SU-DHL-6 (cell line): Measurements from ENCODE around the gene CD52.

ENCODE experiments used
- H2AFZ ChIP-seq: fragments of 200-600 bp; sonication (generic); 2 replicates; pipeline ENCODE4 v1.6.1; 2014; ENCODE audit warnings: low read depth, mild to moderate bottlenecking, moderate library complexity, mixed read lengths, antibody characterized with exemption, low read length; ENCODE audit not compliant: severe bottlenecking
- H3F3A ChIP-seq: fragments of 200-600 bp; shearing (Covaris generic); 2 replicates; pipeline ENCODE4 v1.6.0; 2016; ENCODE audit warnings: antibody characterized with exemption, mild to moderate bottlenecking; ENCODE audit not compliant: insufficient read depth
- H3K27ac ChIP-seq: fragments of 200-600 bp; sonication (generic); 2 replicates; pipeline ENCODE4 v1.5.1; 2016; ENCODE audit warnings: low read depth, mild to moderate bottlenecking, low read length, moderate library complexity, mixed read lengths
- H3K27me3 ChIP-seq: fragments of 200-600 bp; sonication (generic), shearing (Covaris generic); 2 replicates; pipeline ENCODE4 v1.6.0; 2014; ENCODE audit warnings: mild to moderate bottlenecking, low read length
- H3K36me3 ChIP-seq: fragments of 200-600 bp; sonication (generic); 2 replicates; pipeline ENCODE4 v1.6.1; 2014; ENCODE audit warnings: mild to moderate bottlenecking, low read length, mixed read lengths
- H3K4me2 ChIP-seq: fragments of 300-600, 200-600 bp; shearing (Covaris generic), sonication (generic); 2 replicates; pipeline ENCODE4 v1.6.0; 2014; ENCODE audit warnings: low read length, low read depth, mild to moderate bottlenecking; ENCODE audit not compliant: poor library complexity, severe bottlenecking
- H3K4me3 ChIP-seq: fragments of 200-600 bp; sonication (generic); 2 replicates; pipeline ENCODE4 v1.5.1; 2014; ENCODE audit warnings: antibody characterized with exemption, low read length, mild to moderate bottlenecking, mixed read lengths; ENCODE audit not compliant: insufficient read depth, poor library complexity, severe bottlenecking
- H3K79me2 ChIP-seq: fragments of 200-600 bp; sonication (generic); 2 replicates; pipeline ENCODE4 v1.6.1; 2014; ENCODE audit warnings: mild to moderate bottlenecking, low read length, moderate library complexity; ENCODE audit not compliant: insufficient read depth
- H3K9ac ChIP-seq: fragments of 200-600 bp; sonication (generic); 2 replicates; pipeline ENCODE4 v1.7.0; 2014; ENCODE audit warnings: mild to moderate bottlenecking, low read length
- H3K9me2 ChIP-seq: fragments of 200-600 bp; sonication (generic); replicated peaks from 2 replicates; pipeline ENCODE4 v1.6.1; 2014; ENCODE audit warnings: low read length; ENCODE audit not compliant: insufficient read depth
- H3K9me3 ChIP-seq: fragments of 200-600 bp; sonication (generic); 2 replicates; pipeline ENCODE4 v1.6.1; 2014; ENCODE audit warnings: low read length, mixed read lengths; ENCODE audit not compliant: insufficient read depth
- H4K20me1 ChIP-seq: fragments of 200-600 bp; sonication (generic); 2 replicates; pipeline ENCODE4 v1.6.1; 2014; ENCODE audit warnings: low read depth, mild to moderate bottlenecking, antibody characterized with exemption, low read length, moderate library complexity, mixed read lengths
- EZH2phosphoT487 ChIP-seq: fragments of 200-600 bp; sonication (generic), shearing (Covaris generic); conservative IDR thresholded peaks from 2 replicates; pipeline ENCODE4 v1.6.1; 2018; ENCODE audit warnings: mild to moderate bottlenecking, antibody characterized with exemption, low read length, moderate library complexity, mixed read lengths
- TF ChIP-seq, protein P1 (sequence below): fragments of 200-600 bp; sonication (generic); IDR thresholded peaks from one replicate; pipeline ENCODE4 v1.5.1; 2017; ENCODE audit warnings: antibody characterized with exemption, mild to moderate bottlenecking, low read length, moderate library complexity; ENCODE audit not compliant: insufficient read depth, poor library complexity, severe bottlenecking

CD52 gene

DNA sequence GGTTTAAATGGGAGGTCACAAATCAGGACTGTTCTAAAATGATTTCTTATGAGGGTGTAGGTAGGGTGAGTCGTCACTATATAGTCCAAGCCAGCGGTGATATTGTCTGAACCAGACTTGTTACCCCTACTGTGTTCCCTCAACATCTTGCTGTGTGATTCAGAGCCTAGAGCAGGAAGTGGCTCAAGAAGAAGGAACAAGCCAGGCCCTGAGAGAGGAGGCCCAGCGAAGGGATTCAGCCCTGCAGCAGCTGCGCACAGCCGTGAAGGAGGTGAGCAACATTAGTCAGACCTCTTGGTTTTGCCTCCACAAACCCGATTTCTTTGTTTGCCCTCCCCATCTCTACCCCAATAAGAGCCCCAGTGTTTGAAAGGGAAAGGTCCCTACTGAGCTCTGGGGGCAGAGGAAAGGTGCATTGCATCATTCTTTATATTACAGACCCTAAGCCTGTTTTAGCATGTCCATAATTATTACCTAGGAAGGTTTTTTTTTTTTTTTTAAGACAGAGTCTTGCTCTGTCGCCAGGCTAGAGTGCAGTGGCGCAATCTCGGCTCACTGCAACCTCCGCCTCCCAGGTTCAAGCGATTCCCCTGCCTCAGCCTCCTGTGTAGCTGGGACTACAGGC is 42.8 kb upstream of the CD52 start:
- peaks cover 13% of the 10 kb centered on the region for H3K36me3 ChIP-seq
- H3K4me3 ChIP-seq = no peak overlapping the region
- no peaks in the 10 kb centered on the region for H3K9me2 ChIP-seq
- TF ChIP-seq, protein P1, sequence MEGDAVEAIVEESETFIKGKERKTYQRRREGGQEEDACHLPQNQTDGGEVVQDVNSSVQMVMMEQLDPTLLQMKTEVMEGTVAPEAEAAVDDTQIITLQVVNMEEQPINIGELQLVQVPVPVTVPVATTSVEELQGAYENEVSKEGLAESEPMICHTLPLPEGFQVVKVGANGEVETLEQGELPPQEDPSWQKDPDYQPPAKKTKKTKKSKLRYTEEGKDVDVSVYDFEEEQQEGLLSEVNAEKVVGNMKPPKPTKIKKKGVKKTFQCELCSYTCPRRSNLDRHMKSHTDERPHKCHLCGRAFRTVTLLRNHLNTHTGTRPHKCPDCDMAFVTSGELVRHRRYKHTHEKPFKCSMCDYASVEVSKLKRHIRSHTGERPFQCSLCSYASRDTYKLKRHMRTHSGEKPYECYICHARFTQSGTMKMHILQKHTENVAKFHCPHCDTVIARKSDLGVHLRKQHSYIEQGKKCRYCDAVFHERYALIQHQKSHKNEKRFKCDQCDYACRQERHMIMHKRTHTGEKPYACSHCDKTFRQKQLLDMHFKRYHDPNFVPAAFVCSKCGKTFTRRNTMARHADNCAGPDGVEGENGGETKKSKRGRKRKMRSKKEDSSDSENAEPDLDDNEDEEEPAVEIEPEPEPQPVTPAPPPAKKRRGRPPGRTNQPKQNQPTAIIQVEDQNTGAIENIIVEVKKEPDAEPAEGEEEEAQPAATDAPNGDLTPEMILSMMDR = no peak
- TF ChIP-seq EZH2phosphoT487 = no peak
- no peaks in the 10 kb centered on the region for H3K79me2 ChIP-seq
- H3K9ac ChIP-seq = no peak overlapping the region
- H3K27me3 ChIP-seq = no peaks in the 10 kb centered on the region
- no peaks in the 10 kb centered on the region for H4K20me1 ChIP-seq
- H3K4me2 ChIP-seq = no peak overlapping the region
- peaks cover 10% of the 10 kb centered on the region; the same call in 1 of the 2 replicates for H3F3A ChIP-seq
- no peak overlapping the region for H3K27ac ChIP-seq
- no peaks in the 10 kb centered on the region for H3K9me3 ChIP-seq
- no peak overlapping the region for H2AFZ ChIP-seq

DNA sequence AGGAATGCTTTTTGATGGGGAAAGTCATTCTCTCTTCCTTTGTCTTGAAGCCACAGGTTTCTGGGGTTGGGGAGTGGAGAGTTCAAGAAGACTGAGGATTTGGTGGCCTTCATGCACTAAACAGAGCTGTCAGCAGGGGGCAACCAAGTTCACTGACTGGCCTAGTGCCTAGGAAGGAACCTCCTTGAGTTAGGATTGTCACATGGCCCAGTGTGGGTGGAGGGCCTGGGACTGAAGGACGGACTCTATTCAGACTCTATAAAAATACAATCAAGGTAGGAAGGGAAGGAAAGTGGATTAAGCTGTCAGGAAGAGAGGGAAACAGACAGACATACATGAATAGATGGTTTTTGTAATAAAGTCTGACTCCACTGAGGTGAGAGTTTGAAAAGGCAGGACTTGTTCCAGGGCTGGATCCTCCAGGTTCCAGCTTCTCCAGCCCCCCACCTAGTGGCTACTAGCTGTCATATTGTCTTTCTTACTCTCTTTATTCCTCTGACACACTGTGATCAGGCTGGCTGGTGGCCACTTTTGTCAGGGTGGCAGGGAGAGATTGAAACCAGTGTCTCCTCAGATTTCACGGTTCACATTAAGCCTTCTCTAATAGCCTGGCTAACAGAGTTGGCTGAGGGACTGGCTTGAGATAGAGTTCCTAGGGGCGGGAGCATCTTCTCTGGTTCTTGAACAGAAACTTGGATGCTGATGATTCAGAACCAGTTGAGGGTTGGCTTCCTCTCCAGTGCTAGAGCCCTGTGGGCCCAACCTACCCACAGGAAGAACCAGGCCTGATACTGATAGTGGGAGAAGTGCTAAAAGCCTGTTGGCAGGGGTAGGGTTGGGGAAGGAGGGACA is 42.0 kb upstream of the CD52 start:
- no peak overlapping the region for H3K4me3 ChIP-seq
- no peaks in the 10 kb centered on the region for H3K27me3 ChIP-seq
- no peak for TF ChIP-seq EZH2phosphoT487
- TF ChIP-seq, protein P1 = peak; percentile 77
- no peak overlapping the region for H3K27ac ChIP-seq
- no peaks in the 10 kb centered on the region for H3K9me2 ChIP-seq
- no peaks in the 10 kb centered on the region for H3K9me3 ChIP-seq
- peaks cover 6% of the 10 kb centered on the region; the same call in 1 of the 2 replicates for H3K36me3 ChIP-seq
- no peak overlapping the region for H2AFZ ChIP-seq
- no peak overlapping the region for H3K4me2 ChIP-seq
- H3K9ac ChIP-seq = no peak overlapping the region
- peaks cover 4% of the 10 kb centered on the region; the same call in 1 of the 2 replicates for H3K79me2 ChIP-seq
- H4K20me1 ChIP-seq = no peaks in the 10 kb centered on the region; the same call in 1 of the 2 replicates
- peaks cover 10% of the 10 kb centered on the region; the same call in 1 of the 2 replicates for H3F3A ChIP-seq

DNA sequence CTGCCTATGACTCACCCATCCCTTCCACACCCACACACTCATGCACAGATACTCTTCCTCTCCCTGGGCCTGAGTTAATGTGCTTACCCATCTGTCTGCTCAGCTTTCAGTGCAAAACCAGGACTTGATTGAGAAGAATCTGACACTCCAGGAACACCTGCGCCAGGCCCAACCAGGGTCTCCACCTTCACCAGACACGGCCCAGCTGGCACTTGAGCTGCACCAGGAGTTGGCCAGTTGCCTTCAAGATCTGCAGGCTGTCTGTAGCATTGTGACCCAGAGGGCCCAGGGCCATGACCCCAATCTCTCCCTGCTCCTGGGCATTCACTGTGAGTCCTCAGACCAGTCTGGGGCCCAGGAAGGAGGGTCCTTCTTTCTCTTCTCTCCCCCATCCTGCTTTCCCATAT is 41.3 kb upstream of the CD52 start:
- peaks cover 16% of the 10 kb centered on the region for H3F3A ChIP-seq
- no peak for TF ChIP-seq EZH2phosphoT487
- TF ChIP-seq, protein P1 = no peak
- H3K36me3 ChIP-seq = peaks cover 1% of the 10 kb centered on the region; the same call in 1 of the 2 replicates
- H3K9me3 ChIP-seq = no peaks in the 10 kb centered on the region
- no peaks in the 10 kb centered on the region for H3K27me3 ChIP-seq
- no peak overlapping the region for H3K4me3 ChIP-seq
- peaks cover 4% of the 10 kb centered on the region; the same call in 1 of the 2 replicates for H3K79me2 ChIP-seq
- no peaks in the 10 kb centered on the region; the same call in 1 of the 2 replicates for H4K20me1 ChIP-seq
- H3K27ac ChIP-seq = no peak overlapping the region
- H3K4me2 ChIP-seq = no peak overlapping the region
- H3K9me2 ChIP-seq = no peaks in the 10 kb centered on the region
- no peak overlapping the region for H2AFZ ChIP-seq
- no peak overlapping the region for H3K9ac ChIP-seq
